Esophagus mucosa (tissue), 1 donor: ENCODE results near the gene ENPP1. TPM values are rescaled to one million over a fixed set of nuclear protein-coding genes. Genes with fewer than 3 reads are reported as not detected.

Experiments
- ATAC-seq: fragments of 200-7000 bp; cut with Tn5 transposase; one replicate; pipeline ENCODE4 v1.9.1; 2020
- total RNA-seq: library from RNA; stranded (reverse); gene quantifications from one replicate; pipeline ENCODE4 v1.2.4, GENCODE V29; 2023
- donor health status: DM: yes; HTN: yes; CAD: no.

The ENPP1 gene
- total RNA-seq, 1 donor from 2014 or later = 0.36 TPM

GRCh38 chr6:131787766-131788712, 19.8 kb upstream of the ENPP1 start:
- ATAC-seq = no peak

- no peak for ATAC-seq
Observed at GRCh38 chr6:131789219-131789618, 18.6 kb upstream of the ENPP1 start.

- ATAC-seq = no peak
Observed at GRCh38 chr6:131791476-131791875, 16.3 kb upstream of the ENPP1 start.

GRCh38 chr6:131792091-131792496, 15.7 kb upstream of the ENPP1 start:
- ATAC-seq = no peak

GRCh38 chr6:131795366-131795765, 12.5 kb upstream of the ENPP1 start:
- no peak for ATAC-seq

- no peak for ATAC-seq
Observed at GRCh38 chr6:131802347-131802746, 5.5 kb upstream of the ENPP1 start.

- ATAC-seq = no peak
Observed at GRCh38 chr6:131803007-131803769, 4.6 kb upstream of the ENPP1 start.

GRCh38 chr6:131804131-131804530, 3.7 kb upstream of the ENPP1 start:
- no peak for ATAC-seq

- ATAC-seq = no peak
Observed at GRCh38 chr6:131807321-131807643, 538 bp upstream of the ENPP1 start.

GRCh38 chr6:131808460-131809269, 845 bp downstream of the ENPP1 start:
- no peak for ATAC-seq

- no peak for ATAC-seq
Observed at GRCh38 chr6:131811500-131811899, 3.7 kb downstream of the ENPP1 start.

- ATAC-seq = no peak
Observed at GRCh38 chr6:131813991-131814390, 6.2 kb downstream of the ENPP1 start.

- ATAC-seq = no peak
Observed at GRCh38 chr6:131816869-131817268, 9.0 kb downstream of the ENPP1 start.

- ATAC-seq = no peak
Observed at GRCh38 chr6:131819572-131820124, 11.8 kb downstream of the ENPP1 start.

- no peak for ATAC-seq
Observed at GRCh38 chr6:131821010-131821807, 13.4 kb downstream of the ENPP1 start.

GRCh38 chr6:131822119-131822518, 14.3 kb downstream of the ENPP1 start:
- ATAC-seq = no peak

GRCh38 chr6:131823276-131823902, 15.6 kb downstream of the ENPP1 start:
- no peak for ATAC-seq

- no peak for ATAC-seq
Observed at GRCh38 chr6:131825946-131826345, 18.1 kb downstream of the ENPP1 start.

GRCh38 chr6:131828080-131828479, 20.3 kb downstream of the ENPP1 start:
- ATAC-seq = no peak

GRCh38 chr6:131828951-131829350, 21.1 kb downstream of the ENPP1 start:
- ATAC-seq = no peak

GRCh38 chr6:131831392-131831791, 23.6 kb downstream of the ENPP1 start:
- no peak for ATAC-seq
